GM18951 (cell line): Measurements from ENCODE around the gene HS6ST1.

Experiments
- POLR2A ChIP-seq: IDR thresholded peaks from 4 replicates; pipeline ENCODE4 v1.6.1; 2011; ENCODE audit warnings: mild to moderate bottlenecking; ENCODE audit not compliant: insufficient read length, insufficient read depth; ENCODE audit errors: extremely low read depth
- in situ Hi-C: fragments of 300-500 bp; cut with MboI; formaldehyde crosslinking; loops from one replicate; pipeline ENCODE4 v1.12.0; 2022; ENCODE audit warnings: low sequenced_read_pairs, mixed read lengths, inconsistent platforms; ENCODE audit not compliant: unreplicated experiment

The HS6ST1 gene

GRCh38 chr2:128287780-128288735 is 30.6 kb downstream of the HS6ST1 start:
- no peak for TF ChIP-seq POLR2A

GRCh38 chr2:128286905-128287779 is 31.5 kb downstream of the HS6ST1 start:
- in situ Hi-C loops = no loop called here

More at GRCh38 chr2:128287780-128288735, 30.6 kb downstream of the HS6ST1 start:
- in situ Hi-C loops = no loop called here

GRCh38 chr2:128286011-128286721 is 32.5 kb downstream of the HS6ST1 start:
- in situ Hi-C loops = no loop called here
- no peak for TF ChIP-seq POLR2A

More at GRCh38 chr2:128286905-128287779, 31.5 kb downstream of the HS6ST1 start:
- TF ChIP-seq POLR2A = no peak

DNA sequence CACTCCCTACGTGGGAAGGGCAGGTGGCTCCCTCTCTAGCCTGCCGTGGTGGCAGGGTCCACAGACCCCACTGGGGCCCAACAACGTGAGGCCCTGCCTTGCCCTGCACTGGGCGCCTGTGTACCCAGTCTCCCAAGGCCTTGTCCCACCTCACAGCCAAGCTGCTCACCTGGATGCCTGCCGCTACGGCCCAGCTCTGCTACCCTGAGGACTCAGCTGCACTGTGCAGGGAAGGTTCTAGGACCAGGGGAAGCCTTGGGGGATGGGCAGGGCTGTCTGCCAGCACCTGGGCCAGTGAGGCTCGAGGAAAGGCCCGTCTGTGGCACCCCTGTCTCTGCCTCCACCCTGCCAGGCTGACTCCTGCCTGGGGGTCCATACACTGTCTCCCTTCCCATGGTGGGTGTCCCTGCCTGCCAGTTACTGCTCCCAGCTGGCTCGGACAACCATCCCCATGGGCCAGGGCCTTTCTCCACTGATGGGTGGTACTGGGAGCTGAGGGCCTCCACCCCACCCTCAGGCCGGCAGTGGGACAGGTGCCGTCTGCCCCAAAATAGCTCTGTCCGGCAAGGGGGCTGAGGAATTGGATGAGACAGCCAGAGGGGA is 33.2 kb downstream of the HS6ST1 start:
- no peak for TF ChIP-seq POLR2A
- in situ Hi-C loops = no loop called here

- TF ChIP-seq POLR2A = no peak
- in situ Hi-C loops = no loop called here
Observed at GRCh38 chr2:128284841-128285240, 33.8 kb downstream of the HS6ST1 start.

- in situ Hi-C loops = no loop called here
- no peak for TF ChIP-seq POLR2A
Observed at GRCh38 chr2:128284037-128284441, 34.6 kb downstream of the HS6ST1 start.

DNA sequence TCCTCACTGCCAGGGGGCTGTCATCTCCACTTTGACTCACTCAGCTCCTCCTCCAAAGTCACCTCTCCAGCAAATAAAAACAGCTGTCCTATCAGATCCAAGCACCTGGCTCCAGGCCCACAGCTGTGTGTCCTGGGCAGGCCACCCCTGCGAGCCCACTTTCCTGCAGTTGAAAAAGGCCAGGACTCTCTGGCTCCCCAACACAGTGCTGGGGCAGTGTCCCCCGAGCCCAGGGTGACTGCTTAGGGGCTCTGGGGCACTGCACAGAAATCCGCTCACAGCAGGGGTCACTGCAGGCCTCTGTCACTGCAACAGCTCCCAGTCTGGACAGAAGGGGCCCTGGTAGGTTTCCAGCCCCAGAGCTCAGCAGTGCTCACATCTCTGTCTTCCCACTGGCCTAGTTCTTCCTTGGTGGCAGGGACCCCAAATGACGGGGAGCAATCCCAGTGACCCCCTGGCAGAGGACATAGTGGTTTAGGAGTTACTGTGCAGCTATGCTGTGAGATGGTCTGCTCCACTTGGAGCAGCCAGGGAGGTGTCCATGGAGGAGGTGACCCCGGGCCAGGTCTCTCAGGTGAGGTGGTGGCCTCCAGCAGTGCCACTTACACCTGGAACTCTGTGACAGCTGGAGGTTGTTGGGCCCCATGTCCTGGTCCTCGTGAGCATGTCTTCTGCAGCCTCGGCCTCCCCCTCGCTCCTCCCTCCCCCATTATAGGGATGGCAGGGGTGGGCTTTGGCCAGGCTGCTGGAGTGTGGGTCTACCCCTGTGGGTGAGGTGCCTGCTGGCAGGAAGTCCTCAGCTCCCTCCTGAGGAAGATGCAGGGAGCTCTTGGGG is 35.5 kb downstream of the HS6ST1 start:
- in situ Hi-C loops = no loop called here
- no peak for TF ChIP-seq POLR2A

DNA sequence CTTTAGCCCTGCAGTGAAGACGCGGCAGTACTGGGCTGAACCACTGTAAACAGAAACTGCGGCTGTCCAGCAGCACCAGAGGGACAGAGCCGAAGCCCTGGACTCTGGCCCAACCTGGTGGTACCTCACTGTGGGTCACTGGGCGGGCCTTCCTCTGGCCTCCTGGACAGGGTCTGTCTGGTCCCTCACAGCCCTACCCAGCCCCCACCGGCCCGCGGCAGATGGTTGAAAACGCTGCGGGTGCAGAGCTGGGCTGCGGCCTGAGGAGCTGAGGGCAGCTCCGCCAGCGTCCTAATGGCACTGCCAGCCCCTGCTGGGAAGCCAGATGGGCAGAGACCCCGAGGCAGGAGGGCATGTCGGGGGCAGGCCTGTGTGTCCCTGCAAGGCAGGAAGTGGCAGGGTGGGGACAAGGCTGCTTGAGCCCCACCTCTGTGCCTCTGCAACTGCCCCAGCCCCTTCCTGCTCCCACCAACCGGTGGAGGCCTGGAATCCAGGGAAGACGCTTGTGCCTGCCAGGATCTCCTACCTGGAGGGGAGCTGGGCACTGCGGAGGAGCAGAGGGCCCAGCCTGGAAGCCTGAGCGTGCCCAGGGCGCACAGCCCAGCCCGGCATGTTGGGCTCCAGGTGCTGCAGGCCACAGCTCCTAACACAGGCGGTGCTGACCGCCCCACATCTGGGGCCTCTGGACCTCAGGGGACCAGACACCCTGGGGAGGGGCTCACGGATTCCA is 36.3 kb downstream of the HS6ST1 start:
- no peak for TF ChIP-seq POLR2A
- in situ Hi-C loops = no loop called here

DNA sequence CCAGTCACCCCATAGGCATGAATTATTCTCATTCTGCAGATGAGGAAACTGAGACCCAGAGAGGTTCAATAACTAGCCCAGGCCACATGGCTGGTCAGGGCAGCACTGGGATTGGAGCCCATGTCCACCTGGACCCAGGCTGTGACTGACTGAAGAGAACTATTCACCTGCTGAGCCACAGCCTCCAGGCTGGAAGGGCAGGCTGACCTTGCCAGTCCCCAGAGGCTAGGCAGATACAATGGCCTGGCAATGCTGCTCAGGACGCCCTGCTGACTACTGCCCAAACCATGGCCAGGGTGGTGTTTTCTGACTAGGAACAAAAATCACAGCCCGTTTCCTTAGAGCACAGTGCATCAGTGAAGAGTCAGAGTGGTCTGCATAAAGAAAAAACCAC is 36.8 kb downstream of the HS6ST1 start:
- in situ Hi-C loops = no loop called here
- no peak for TF ChIP-seq POLR2A

DNA sequence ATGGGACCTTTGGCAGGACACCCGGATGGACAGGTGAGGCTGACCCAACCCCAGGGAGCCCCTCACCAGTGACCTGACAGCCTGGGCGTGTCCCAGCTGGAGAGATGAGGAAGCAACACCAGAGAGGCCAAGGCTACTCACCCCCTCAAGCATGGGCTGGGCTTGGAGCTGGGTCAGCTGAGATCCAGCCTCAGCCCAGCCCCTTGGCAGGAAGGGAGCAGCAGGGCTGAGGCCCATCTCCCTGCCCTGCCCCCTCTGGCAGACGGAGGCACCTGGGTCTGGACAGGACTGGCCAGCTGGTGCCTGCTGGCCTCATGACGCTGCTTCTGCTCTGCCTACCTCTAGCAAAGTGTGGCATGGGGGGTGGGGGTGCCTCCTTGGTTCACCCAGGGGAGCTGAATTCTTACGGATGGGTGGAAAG is 37.8 kb downstream of the HS6ST1 start:
- no peak for TF ChIP-seq POLR2A

More for the DNA sequence above, 37.8 kb downstream of the HS6ST1 start:
- in situ Hi-C loops = no loop called here
